ENCODE results near the gene RASAL2.
A peak's percentile ranks its signal among the peaks of the same experiment; 100 is the strongest.
"Not testable (repeated sequence)": the region's sequence is repeated elsewhere in the genome, so short reads cannot be mapped to it uniquely, and the experiment has no call there.

Gene RASAL2

GRCh38 chr1:178493301-178493741, 399.4 kb downstream of the RASAL2 start:
- DNase-seq (ENCODE audit: low spot score) = no peak

- DNase-seq (ENCODE audit: low spot score) = no peak
Observed at GRCh38 chr1:178494569-178494971, 400.7 kb downstream of the RASAL2 start.

DNA sequence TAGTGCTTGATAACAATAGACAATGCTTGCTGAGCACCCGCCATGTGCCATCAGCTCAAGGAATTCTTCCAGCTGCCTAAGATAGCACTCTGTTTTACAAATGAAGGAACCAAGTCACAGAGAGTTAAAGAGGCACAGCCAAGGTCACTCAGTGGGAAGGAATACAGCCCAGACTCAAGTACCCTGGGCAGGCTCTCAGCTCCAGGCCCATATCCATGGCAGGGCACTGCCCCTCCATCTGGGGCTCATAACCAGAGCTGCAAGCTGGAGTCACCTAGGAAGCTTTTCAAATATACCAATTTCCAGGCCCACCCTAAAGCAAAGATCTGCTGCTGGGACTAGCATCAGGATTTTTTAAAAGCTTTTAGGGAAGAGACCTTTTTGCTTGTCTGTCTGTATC, 401.3 kb downstream of the RASAL2 start:
- DNase-seq (ENCODE audit: low spot score) = no peak

DNA sequence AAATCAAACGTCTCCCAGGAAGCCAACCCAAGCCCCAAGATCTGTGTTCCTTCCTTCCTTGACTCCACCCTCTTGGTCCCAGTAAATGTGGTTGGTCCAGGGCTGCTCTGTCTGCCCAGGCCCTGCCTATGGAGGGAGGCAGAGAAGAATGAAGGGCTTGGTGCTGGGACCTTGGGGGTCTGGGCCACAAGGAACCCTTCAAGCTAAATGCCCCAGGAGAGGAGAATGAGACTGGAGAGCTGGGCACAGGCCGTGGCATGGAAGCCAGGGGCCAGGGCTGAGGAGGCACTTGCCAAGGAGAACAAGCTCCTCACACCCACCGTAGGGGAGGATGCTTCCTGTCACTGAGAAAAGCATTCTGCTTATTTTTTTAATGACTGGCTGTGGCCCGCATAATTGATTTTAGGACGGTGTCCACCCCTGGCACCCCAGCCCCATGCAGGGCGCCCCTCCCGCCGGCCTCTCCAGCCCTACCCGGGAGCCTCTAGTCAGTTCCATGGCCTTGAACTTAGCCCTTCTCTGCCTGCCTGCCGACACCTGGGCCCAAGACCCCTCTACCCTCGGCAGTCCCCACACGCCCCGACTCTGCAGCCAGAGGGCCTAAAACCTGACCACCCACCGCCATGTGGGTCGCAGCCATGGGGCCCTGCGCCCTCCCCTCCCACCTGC, 402.0 kb downstream of the RASAL2 start:
- no peak for DNase-seq (ENCODE audit: low spot score)

DNA sequence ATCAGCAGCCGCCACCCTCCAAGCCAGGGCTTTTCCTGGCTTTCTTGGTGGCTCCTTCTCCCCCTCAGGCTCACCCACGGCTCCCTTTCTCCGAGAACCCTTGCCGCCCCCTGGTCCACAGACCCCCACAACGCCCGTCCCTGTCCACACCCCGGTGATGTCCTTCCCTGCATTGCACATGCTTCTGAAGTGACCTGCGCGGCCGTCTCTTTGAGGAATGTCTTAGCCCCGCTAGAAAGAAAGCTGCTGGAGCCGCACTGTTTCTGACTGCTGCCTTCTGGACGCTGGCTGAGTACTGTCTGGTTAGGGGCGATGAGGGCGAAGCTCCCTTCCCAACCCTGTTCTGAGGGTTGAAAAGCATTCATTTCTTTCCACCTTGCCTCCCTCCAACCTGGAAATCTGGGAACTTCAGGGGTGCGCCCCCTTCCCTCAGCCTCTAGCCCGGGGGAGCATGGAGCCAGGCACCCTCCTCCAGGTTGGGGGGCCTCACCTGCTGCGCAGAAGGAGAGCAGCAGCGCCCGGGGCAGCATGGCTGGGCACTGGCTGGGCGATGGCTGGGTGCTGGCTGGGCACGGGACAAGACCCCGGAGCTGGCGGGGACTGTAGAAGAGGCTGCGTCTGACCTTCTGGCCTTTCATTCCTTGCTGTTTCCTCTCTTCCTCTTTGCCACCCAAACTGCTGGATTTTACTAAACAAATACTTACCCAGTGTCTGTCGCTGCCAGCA, 402.7 kb downstream of the RASAL2 start, which contains the start of gene CLEC20A:
TSS of gene CLEC20A (minus strand) at position 555 of the 726 bp plus-strand sequence. CDS start at position 530, 25 bp downstream.
- DNase-seq (ENCODE audit: low spot score) = no peak

DNA sequence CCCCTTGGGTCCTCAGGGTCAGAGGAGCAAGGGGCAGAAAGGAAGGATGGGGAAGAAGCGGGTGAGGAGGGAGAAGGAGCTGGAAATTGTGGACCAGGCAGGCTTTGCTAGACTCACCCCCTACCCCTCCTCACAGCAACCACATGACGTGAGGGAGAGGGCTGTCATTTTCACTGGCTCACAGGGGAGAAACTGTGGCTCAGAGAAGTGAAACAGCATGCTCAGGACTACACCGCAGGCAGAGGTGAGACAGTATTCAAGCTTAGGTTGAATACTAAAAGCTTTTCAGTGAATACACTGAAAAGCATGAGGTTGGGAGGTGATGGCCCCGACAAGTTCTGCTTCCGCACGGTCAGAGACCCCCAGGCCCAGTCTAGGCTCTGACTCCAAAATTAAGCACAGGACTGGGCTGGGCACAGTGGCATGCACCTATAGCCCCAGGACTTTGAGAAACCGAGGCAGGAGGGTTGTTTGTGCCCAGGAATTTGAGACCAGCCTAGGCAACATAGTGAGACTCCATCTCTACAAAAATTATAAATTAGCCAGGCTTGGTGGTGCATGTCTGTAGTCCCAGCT, 404.1 kb downstream of the RASAL2 start:
- DNase-seq (ENCODE audit: low spot score) = no peak

DNA sequence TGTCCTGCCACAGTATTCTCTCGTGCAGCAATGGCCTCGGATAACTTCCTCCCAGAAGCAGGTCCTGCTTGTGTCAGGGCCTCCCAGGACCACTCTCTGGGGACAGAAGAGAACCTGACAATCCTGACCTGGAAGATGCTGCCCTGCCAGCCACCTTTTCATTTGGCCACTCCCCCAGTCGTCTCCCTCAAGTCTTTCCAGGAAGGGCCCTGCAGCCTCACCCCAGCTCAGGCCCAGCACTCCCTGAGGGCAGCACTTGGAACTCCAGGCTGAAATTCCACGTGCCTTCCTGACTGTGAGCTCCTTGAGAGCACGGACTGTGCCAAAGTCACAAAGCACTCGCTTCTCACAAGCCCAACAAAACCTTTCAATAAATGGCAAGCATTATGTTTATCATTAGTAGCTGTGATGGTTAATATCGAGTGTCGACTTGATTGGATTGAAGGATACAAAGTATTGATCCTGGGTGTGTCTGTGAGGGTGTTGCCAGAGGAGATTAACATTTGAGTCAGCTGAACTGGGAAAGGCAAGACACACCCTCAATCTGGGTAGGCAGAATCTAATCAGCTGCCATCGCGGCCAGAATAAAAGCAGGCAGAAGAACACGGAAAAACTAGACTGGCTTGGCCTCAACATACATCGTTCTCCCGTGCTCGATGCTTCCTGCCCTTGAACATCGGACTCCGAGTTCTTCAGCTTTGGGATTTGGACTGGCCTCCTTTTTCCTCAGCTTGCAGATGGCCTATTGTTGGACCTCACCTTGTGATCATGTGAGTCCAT, 405.2 kb downstream of the RASAL2 start:
- no peak for DNase-seq (ENCODE audit: low spot score)

GRCh38 chr1:178500091-178500770, 406.3 kb downstream of the RASAL2 start:
- DNase-seq (ENCODE audit: low spot score) = no peak

DNA sequence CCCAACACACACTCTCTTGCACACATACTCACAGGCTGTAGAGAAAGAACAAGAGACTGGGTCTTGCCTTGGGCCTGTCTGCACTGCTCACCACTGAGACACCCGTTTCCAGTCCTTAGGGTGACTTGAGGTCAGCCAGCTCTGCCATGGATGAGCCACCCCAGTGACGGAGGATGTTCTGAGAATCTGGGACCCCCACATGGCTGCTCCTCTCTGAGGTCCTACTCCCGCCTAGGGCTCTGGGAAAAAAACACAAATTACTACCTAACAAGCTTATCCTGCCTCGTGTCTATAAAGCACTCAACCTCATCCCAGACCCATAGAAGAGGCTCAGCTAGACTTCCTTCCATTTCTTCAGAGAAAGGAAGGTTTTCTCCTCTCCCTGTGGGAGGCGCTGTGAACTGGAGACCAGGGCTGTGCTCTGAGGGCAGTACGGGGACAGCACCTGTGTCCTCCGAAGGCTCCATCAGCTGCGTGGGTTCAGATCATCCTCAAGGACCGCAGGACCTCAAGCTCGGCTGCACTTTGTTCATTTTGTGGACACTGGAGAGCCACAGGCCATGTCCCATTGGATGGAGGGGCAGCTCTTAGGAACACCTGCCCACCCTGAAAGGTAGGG, 407.1 kb downstream of the RASAL2 start:
- no peak for DNase-seq (ENCODE audit: low spot score)

DNA sequence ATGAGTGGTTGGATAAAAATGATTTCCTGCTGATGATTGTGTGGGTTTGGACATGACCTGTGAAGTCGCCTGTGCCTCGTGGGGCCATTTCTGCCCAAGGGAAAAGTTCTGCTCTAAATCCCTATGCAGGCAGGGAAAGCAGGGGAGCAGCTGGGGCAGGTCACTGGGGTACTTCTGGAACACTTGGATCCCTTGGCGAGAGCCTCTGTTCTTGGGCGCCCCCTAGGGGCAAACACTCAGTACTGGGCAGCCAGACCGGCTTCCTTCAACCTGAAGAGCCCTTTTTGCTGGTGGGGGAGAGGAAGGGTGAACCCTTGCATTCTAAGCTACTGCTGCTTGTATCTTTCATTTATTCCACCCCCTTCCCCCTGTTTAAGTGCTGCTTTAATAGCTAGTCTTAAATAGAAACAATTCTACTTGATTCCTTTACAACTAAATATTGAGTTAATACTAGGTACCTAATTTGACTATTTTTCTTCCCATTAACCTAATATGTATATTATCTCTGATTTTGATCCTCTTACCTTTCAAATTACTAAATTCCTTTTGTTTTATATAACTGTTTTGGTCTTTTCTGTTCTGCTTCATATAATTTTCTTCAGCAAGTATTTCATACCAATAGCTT, 407.9 kb downstream of the RASAL2 start:
- DNase-seq (ENCODE audit: low spot score) = peak; percentile 89

DNA sequence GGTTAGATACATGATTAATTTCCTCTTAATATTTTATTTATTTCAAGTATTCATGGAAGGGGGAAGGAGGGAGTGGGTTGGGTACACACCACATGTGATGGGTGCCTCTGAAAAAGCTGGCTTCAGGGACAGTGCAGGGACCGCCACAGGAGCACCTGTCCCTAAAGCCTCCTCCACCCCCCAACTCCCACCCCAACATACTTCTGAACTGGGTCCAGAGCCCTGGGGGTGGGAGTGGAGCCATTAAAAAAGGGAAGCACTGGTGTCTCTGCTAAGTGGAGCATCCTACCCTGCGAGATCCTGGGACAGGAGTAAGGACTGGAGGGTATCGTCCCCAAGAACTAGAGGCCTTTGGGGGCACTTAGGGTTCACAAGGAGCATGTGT, 408.4 kb downstream of the RASAL2 start:
- no peak for DNase-seq (ENCODE audit: low spot score)

DNA sequence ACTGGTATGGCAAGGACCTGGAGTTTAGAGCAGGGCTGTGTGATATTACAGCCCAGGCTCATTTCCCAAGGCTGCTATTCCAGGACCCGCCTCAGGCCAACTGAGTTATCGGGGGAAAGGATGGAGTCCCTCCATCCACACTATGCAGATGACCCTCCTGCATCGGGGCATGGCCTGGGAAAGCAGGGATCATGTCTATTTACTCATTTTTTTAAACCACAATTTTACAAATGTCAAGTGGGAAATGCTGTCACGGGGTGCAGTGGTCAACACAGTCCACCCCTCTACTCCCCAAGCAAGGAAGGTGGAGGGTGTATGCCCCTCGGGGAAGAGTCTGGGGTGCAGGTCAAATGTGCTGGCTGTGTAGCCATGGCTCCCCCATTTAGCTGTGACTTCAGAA, 409.0 kb downstream of the RASAL2 start:
- no peak for DNase-seq (ENCODE audit: low spot score)

DNA sequence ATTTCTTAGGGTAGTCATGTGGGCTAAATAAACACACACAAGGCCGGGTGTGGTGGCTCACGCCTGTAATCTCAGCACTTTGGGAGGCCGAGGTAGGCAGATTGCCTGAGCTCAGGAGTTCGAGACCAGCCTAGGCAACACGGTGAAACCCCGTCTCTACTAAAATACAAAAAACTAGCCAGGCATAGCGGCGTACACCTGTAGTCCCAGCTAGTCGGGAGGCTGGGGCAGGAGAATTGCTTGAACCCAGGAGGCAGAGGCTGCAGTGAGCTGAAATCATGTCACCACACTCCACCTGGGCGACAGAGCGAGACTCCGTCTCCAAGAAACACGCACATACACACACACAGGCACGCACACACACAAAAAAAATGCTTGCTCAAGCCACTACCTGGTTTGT, 409.4 kb downstream of the RASAL2 start:
- not testable (repeated sequence) for DNase-seq (ENCODE audit: low spot score)

DNA sequence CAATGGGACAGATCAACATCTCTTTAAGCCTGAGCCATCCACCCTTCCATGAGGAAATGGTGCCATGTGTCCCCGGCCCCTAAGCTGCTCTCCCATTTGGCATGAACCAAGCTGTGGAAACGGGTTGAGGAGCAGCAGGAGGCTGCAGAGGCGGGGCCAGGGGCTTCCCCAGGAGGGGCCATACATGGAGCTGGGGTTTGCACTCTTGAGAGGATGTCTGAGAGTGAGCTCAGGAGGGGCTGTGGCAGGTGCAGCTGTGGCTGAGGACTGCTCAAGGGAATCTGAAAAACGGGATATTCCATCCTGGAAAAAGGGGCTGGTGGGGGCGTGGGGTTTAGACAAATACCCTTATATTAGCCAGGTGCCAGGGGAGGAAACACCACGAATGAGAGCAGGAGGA, 409.9 kb downstream of the RASAL2 start:
- no peak for DNase-seq (ENCODE audit: low spot score)

GRCh38 chr1:178504286-178504685, 410.4 kb downstream of the RASAL2 start:
- DNase-seq (ENCODE audit: low spot score) = no peak

- no peak for DNase-seq (ENCODE audit: low spot score)
Observed at GRCh38 chr1:178506177-178506576, 412.3 kb downstream of the RASAL2 start.

DNA sequence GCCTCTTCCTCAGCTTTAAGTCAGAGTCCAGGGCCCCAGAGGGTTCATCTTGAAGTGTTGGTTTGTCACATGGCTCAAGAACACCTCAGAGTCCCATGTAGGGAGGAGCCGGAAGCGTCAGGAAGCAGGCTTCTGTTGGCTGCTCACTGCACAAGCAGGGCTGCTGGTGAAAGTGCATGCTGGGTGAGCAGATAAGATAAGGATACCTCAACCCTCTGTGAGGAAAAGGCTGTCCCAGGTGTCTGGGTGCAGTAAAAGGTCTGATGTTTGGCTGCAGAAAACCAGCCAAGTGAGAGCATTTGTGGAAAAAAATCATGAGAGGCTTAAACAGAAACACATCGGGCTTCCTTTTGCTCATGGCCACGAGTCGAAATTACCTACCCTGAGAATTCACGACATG, 412.8 kb downstream of the RASAL2 start:
- no peak for DNase-seq (ENCODE audit: low spot score)

- no peak for DNase-seq (ENCODE audit: low spot score)
Observed at GRCh38 chr1:178509414-178510007, 415.6 kb downstream of the RASAL2 start.

DNA sequence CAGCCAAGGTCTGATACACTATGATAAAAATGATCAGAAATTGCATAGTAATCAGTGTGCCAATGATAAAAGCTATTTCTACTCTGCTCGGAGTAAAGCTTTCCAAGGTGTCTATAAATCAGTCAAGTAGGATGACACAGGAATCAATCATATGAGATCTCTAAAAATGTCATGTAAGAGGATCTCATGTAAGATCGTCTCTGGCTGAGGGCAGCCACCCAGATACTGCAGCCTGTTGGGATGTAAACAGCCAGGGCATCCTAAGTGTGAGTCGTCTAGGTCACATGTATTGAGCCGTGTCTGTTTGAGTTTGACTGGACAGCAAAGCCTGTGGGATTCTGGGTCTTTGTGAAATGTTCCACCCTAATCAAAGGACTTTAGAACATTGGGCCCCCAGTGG, 416.3 kb downstream of the RASAL2 start:
- DNase-seq (ENCODE audit: low spot score) = no peak

- no peak for DNase-seq (ENCODE audit: low spot score)
Observed at GRCh38 chr1:178512566-178513277, 418.8 kb downstream of the RASAL2 start, which contains the start of gene TEX35. TSS of gene TEX35 (plus strand) at chr1:178513109. CDS start at chr1:178513189, 80 bp downstream.

Measured in iPS-NIHi11 (cell line).